PC-3 (cell line): Measurements from ENCODE around the gene LIF. TPM values are rescaled to one million over a fixed set of nuclear protein-coding genes. Genes with fewer than 3 reads are reported as not detected.

Source experiments
- ATAC-seq: fragments of 200-7000 bp; cut with Tn5 transposase; 2 replicates; pipeline ENCODE4 v1.9.1; 2020; ENCODE audit warnings: mild to moderate bottlenecking, moderate library complexity
- BruUV-seq: library from RNA; stranded (reverse); fragments of 400-500 nt; replicated peaks from 2 replicates; lab custom pipeline; 2021; lab: Mats Ljungman, UMichigan
- CTCF ChIA-PET: fragments of 300-600 bp; sonication (Branson Sonifier 250); formaldehyde crosslinking; loops from one replicate; lab custom pipeline; 2022; ENCODE audit warnings: antibody characterized with exemption; lab: Charles Lee
- POLR2A ChIA-PET: fragments of 300-600 bp; sonication (Branson Sonifier 250); formaldehyde crosslinking; loops from one replicate; lab custom pipeline; 2022; ENCODE audit warnings: antibody characterized with exemption; ENCODE audit not compliant: unreplicated experiment; lab: Charles Lee
- DNase-seq: peaks from one replicate; pipeline ENCODE4 v3.0.0-alpha.2; 2015
- H2AFZ ChIP-seq: fragments of 300-600 bp; sonication (generic); 2 replicates; pipeline ENCODE4 v1.6.0; 2016; ENCODE audit warnings: antibody characterized with exemption, low read length
- H3F3A ChIP-seq: fragments of 300-600 bp; sonication (generic); one replicate; pipeline ENCODE4 v1.6.0; 2017; ENCODE audit warnings: antibody characterized with exemption, low read length, control low read depth, mild to moderate bottlenecking; ENCODE audit not compliant: unreplicated experiment
- H3K27ac ChIP-seq: fragments of 300-600 bp; sonication (generic); 2 replicates; pipeline ENCODE4 v1.5.1; 2016; ENCODE audit warnings: mild to moderate bottlenecking, low read length
- H3K27me3 ChIP-seq: fragments of 300-600 bp; sonication (generic); 2 replicates; pipeline ENCODE4 v1.6.1; 2016; ENCODE audit warnings: low read length, mixed read lengths
- H3K36me3 ChIP-seq: fragments of 300-600 bp; sonication (generic); 2 replicates; pipeline ENCODE4 v1.6.1; 2016; ENCODE audit warnings: low read depth, mixed run types, low read length, mixed read lengths
- H3K4me1 ChIP-seq: fragments of 300-600 bp; sonication (generic); 2 replicates; pipeline ENCODE4 v1.5.1; 2016; ENCODE audit warnings: low read length; ENCODE audit not compliant: insufficient read depth
- H3K4me2 ChIP-seq: fragments of 300-600 bp; sonication (generic); 2 replicates; pipeline ENCODE4 v1.6.0; 2016; ENCODE audit warnings: low read length
- H3K4me3 ChIP-seq: fragments of 300-600 bp; sonication (generic); 2 replicates; pipeline ENCODE4 v1.5.1; 2016; ENCODE audit warnings: mild to moderate bottlenecking, low read length, mixed read lengths
- H3K79me2 ChIP-seq: fragments of 300-600 bp; sonication (generic); 2 replicates; pipeline ENCODE4 v1.6.1; 2017; ENCODE audit warnings: low read length, mixed read lengths
- H3K9ac ChIP-seq: fragments of 300-600 bp; sonication (generic); 2 replicates; pipeline ENCODE4 v1.6.0; 2016; ENCODE audit warnings: mild to moderate bottlenecking, low read length
- H3K9me2 ChIP-seq: fragments of 300-600 bp; sonication (generic); replicated peaks from 2 replicates; pipeline ENCODE4 v1.6.1; 2016; ENCODE audit warnings: mixed run types, low read length, mixed read lengths
- H3K9me3 ChIP-seq: fragments of 300-600 bp; sonication (generic); 2 replicates; pipeline ENCODE4 v1.6.1; 2016; ENCODE audit warnings: low read length, mixed read lengths
- H4K20me1 ChIP-seq: fragments of 300-600 bp; sonication (generic); 2 replicates; pipeline ENCODE4 v1.6.1; 2016; ENCODE audit warnings: low read length, mixed read lengths
- EZH2 ChIP-seq: fragments of 300-600 bp; sonication (generic); IDR thresholded peaks from one replicate; pipeline ENCODE4 v1.6.1; 2017; ENCODE audit warnings: antibody characterized with exemption, mild to moderate bottlenecking, low read length; ENCODE audit not compliant: unreplicated experiment
- EZH2phosphoT487 ChIP-seq: fragments of 300-600 bp; sonication (generic); IDR thresholded peaks from 2 replicates; pipeline ENCODE4 v1.6.1; 2018; ENCODE audit warnings: mild to moderate bottlenecking, antibody characterized with exemption, low read length, borderline replicate concordance
- intact Hi-C: fragments of 100-400 bp; cut with micrococcal nuclease; formaldehyde crosslinking; loops from 2 replicates; pipeline ENCODE4 v1.9.0; 2023
- total RNA-seq: library from RNA; depleted of rRNA; stranded (reverse); fragments of >200 nt; gene quantifications from 2 replicates; pipeline ENCODE4 v1.2.3, GENCODE V29; 2014
- TF ChIP-seq, protein P1 (sequence below): fragments of 300-600 bp; sonication (generic); conservative IDR thresholded peaks from 2 replicates; pipeline ENCODE4 v1.5.1; 2017; ENCODE audit warnings: antibody characterized with exemption, low read depth, mild to moderate bottlenecking, low read length

LIF gene
- total RNA-seq, 1 experiment from 2014 or later = 64.1 TPM

DNA sequence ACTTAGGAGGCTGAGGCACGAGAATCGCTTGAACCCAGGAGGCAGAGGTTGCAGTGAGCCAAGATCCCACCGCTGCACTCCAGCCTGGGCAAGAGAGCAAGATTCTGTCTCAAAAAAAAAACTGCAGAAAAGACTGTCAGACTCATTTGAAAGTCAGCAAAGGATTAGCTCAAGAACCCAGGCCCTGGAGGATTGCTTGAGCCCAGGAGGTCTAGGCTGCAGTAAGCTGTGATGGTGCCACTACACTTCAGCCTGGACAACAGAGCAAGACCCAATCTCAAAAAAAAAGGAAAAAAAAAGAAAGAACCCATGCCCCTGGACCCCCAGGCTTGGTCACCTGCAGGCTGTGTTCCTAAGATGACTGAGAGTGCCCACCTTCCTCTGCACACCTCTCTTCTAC is 16.2 kb downstream of the LIF start:
- ChIA-PET POLR2A (interaction anchor here (0.7 kb wide), 1 partner anchor 96 kb away, joined by 5 read pairs; the partner anchor contains the start of gene TBC1D10A), CTCF (no interaction called here)
- Histone ChIP-seq H3F3A (no peaks in the 10 kb centered on the region), H3K27ac (no peak overlapping the region), H3K4me2 (no peak overlapping the region), H3K4me1 (peaks cover 47% of the 10 kb centered on the region), H3K4me3 (no peak overlapping the region), H3K36me3 (no peaks in the 10 kb centered on the region), H3K79me2 (no peaks in the 10 kb centered on the region), H4K20me1 (no peaks in the 10 kb centered on the region), H3K9me3 (no peaks in the 10 kb centered on the region), H3K27me3 (no peaks in the 10 kb centered on the region), H3K9me2 (no peaks in the 10 kb centered on the region), H3K9ac (no peak overlapping the region), H2AFZ (no peak overlapping the region)
- DNase-seq (no peak), ATAC-seq (no peak)
- TF ChIP-seq, protein P1, sequence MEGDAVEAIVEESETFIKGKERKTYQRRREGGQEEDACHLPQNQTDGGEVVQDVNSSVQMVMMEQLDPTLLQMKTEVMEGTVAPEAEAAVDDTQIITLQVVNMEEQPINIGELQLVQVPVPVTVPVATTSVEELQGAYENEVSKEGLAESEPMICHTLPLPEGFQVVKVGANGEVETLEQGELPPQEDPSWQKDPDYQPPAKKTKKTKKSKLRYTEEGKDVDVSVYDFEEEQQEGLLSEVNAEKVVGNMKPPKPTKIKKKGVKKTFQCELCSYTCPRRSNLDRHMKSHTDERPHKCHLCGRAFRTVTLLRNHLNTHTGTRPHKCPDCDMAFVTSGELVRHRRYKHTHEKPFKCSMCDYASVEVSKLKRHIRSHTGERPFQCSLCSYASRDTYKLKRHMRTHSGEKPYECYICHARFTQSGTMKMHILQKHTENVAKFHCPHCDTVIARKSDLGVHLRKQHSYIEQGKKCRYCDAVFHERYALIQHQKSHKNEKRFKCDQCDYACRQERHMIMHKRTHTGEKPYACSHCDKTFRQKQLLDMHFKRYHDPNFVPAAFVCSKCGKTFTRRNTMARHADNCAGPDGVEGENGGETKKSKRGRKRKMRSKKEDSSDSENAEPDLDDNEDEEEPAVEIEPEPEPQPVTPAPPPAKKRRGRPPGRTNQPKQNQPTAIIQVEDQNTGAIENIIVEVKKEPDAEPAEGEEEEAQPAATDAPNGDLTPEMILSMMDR = no peak
- no peak for TF ChIP-seq EZH2phosphoT487
- TF ChIP-seq EZH2 = no peak
- no TSS peak for BruUV-seq
- intact Hi-C loops = no loop called here

DNA sequence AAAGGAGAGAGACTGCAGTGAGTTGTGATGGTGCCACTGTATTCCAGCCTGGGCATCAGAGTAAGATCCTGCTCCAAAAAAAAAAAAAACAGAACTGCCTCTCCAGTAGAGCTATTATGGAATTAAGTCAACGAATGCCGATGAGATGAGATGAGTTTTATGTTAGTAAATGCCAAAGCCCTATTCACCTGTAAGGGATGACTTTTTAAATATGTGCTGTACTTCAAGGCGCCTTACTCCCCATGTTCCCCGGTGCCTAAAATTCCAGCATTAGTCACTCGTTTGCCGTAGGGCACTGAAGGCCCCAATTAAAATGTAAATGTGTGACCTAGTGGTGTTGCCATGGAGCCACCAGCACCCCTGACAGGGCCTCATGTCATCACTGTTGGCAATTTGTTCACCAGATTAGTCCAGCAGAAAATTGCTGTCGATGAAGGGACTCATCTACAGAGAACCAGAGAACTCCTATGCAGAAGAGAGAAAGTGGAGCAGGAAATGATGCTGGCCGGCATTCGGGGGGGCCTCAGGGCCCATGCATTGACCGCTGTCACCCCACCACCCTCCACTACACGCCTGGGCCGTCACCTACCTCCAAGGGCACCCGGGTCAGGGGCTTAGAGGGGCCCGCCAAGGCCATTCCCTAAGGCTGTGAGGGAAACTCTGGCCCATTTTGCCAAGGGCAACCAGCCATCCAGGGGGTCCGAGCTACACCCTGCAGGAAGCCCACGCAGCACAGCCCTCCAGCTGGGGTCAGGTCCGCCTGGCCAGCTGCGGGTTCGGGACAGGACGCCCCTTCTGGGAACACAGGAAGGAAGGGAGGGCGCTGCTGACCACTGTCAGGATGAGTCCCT is 17.8 kb downstream of the LIF start:
- H3K27me3 ChIP-seq = no peaks in the 10 kb centered on the region
- no peak overlapping the region for H3K4me3 ChIP-seq
- H3K9me2 ChIP-seq = no peaks in the 10 kb centered on the region
- H4K20me1 ChIP-seq = no peaks in the 10 kb centered on the region
- intact Hi-C loops = loop anchor here (2.0 kb wide), 1 partner anchor 16 kb away; no protein-coding TSS in a partner anchor
- H3K79me2 ChIP-seq = no peaks in the 10 kb centered on the region
- peak overlapping the region; percentile 76 for H3K9ac ChIP-seq
- peak overlapping the region; percentile 55 for H3K4me2 ChIP-seq
- peaks cover under 1% of the 10 kb centered on the region for H3F3A ChIP-seq
- H3K9me3 ChIP-seq = no peaks in the 10 kb centered on the region
- peak overlapping the region; percentile 92 for H3K27ac ChIP-seq
- peak; percentile 93 for DNase-seq
- H2AFZ ChIP-seq = no peak overlapping the region
- POLR2A ChIA-PET = interaction anchor here (0.6 to 1.0 kb wide), 2 partner anchors 16 to 195 kb away, joined by 7 to 14 read pairs; no protein-coding TSS in a partner anchor
- no peaks in the 10 kb centered on the region for H3K36me3 ChIP-seq
- H3K4me1 ChIP-seq = peaks cover 48% of the 10 kb centered on the region
- no peak for TF ChIP-seq EZH2
- TF ChIP-seq, protein P1 = no peak
- TSS peak; percentile 55 for BruUV-seq
- ATAC-seq = peak; percentile 57
- CTCF ChIA-PET = no interaction called here
